K562 (cell line): ENCODE results near the gene HINT2. TPM values are rescaled to one million over a fixed set of nuclear protein-coding genes. Genes with fewer than 3 reads are reported as not detected.

ENCODE experiments used
- ARHGAP35 ChIP-seq: fragments of 450-650 bp; IDR thresholded peaks from 2 replicates; pipeline ENCODE4 v1.6.1; 2018; ENCODE audit not compliant: partially characterized antibody
- CHD4 ChIP-seq: fragments of 200-600 bp; sonication (generic); IDR thresholded peaks from 3 replicates; pipeline ENCODE4 v1.6.1; 2012; ENCODE audit warnings: low read depth, mild to moderate bottlenecking, mixed read lengths, low read length, inconsistent platforms; ENCODE audit not compliant: insufficient read depth, insufficient replicate concordance, poor library complexity, severe bottlenecking
- ESRRB ChIP-seq: fragments of 250-450 bp; sonication (Bioruptor Pico); IDR thresholded peaks from 2 replicates; pipeline ENCODE4 v1.5.0; 2020; ENCODE audit warnings: mild to moderate bottlenecking, moderate library complexity, borderline replicate concordance
- HSF4 ChIP-seq: fragments of 250-450 bp; sonication (Bioruptor Pico); IDR thresholded peaks from 2 replicates; pipeline ENCODE4 v2.1.2; 2022; ENCODE audit warnings: mild to moderate bottlenecking, moderate library complexity, borderline replicate concordance
- JUND ChIP-seq, 2 experiments: IDR thresholded peaks; 2 replicates in 1 of 2; 3 replicates in 1 of 2; pipeline ENCODE4 v1.6.1; 2011; ENCODE audit warnings: borderline replicate concordance in 2 of 2, low read depth in 2 of 2, low read length in 2 of 2, improper control_type of control experiment in 1 of 2, missing biosample characterization in 1 of 2, missing genetic modification characterization in 1 of 2, missing genetic modification reagents in 1 of 2
- NEUROD1 ChIP-seq: fragments of 150-350 bp; IDR thresholded peaks from 2 replicates; pipeline ENCODE4 v1.6.1; 2014; ENCODE audit warnings: borderline replicate concordance, low read length, low read depth; ENCODE audit not compliant: partially characterized antibody
- NFRKB ChIP-seq: fragments of 450-650 bp; IDR thresholded peaks from 2 replicates; pipeline ENCODE4 v1.6.1; 2016; ENCODE audit warnings: low read depth
- NFYB ChIP-seq: IDR thresholded peaks from 2 replicates; pipeline ENCODE4 v1.6.1; 2011; ENCODE audit warnings: mild to moderate bottlenecking, moderate library complexity; ENCODE audit not compliant: insufficient read length; ENCODE audit errors: extremely low read depth
- POLR2A ChIP-seq: fragments of 450-650 bp; conservative IDR thresholded peaks from 2 replicates; pipeline ENCODE4 v1.6.1; 2016
- TCF7 ChIP-seq: sonication (generic); IDR thresholded peaks from 2 replicates; pipeline ENCODE4 v1.6.1; 2016; ENCODE audit warnings: antibody characterized with exemption, borderline replicate concordance
- ZKSCAN1 ChIP-seq: fragments of 150-350 bp; IDR thresholded peaks from 2 replicates; pipeline ENCODE4 v1.6.1; 2016; ENCODE audit warnings: low read depth, low read length
- polyA plus RNA-seq, 8 experiments: library from polyadenylated mRNA; depleted of rRNA in 4 of 8; stranded (reverse) in 5 of 8; unstranded in 3 of 8; fragments of >200 nt; fragmentation: Nextera tagmentation in 2 of 8; fragmentation: Illumina TruSeq in 1 of 8; extraction: Ambion mirVana in 2 of 8; extraction: Trizol in 1 of 8; gene quantifications; 2 replicates each; pipeline versions ENCODE4 v1.2.1 to v1.2.3, GENCODE V29; 2011 to 2014; ENCODE audit warnings: inconsistent platforms in 1 of 8, missing spikeins in 1 of 8
- total RNA-seq, 7 experiments: library from RNA; depleted of rRNA in 6 of 7; stranded (reverse); fragments of >200 nt in 6 of 7; fragmentation: Illumina TruSeq in 2 of 7; extraction: Trizol in 2 of 7; gene quantifications; 2 replicates each; pipeline versions ENCODE4 v1.2.1 to v1.2.3, GENCODE V29; 2011 to 2021; ENCODE audit warnings: low replicate concordance in 1 of 7
- TF ChIP-seq, protein P1 (sequence below): sonication (generic); formaldehyde crosslinking; IDR thresholded peaks from 2 replicates; pipeline ENCODE4 v1.8.0; 2022; ENCODE audit warnings: mild to moderate bottlenecking, missing genetic modification reagents
- TF ChIP-seq, protein P2 (sequence below): fragments of 250-450 bp; sonication (Bioruptor Pico); IDR thresholded peaks from 2 replicates; pipeline ENCODE4 v1.9.0; 2021; ENCODE audit warnings: mild to moderate bottlenecking, inconsistent platforms
- TF ChIP-seq, protein P3 (sequence below): fragments of 250-450 bp; sonication (Bioruptor Pico); IDR thresholded peaks from 2 replicates; pipeline ENCODE4 v1.8.0; 2022; ENCODE audit warnings: inconsistent platforms, mild to moderate bottlenecking, moderate library complexity, borderline replicate concordance
- TF ChIP-seq, protein P4 (sequence below), 3 experiments: fragments of 200-800 bp in 1 of 3; sonication (Bioruptor generic) in 1 of 3; sonication (generic) in 1 of 3; formaldehyde crosslinking in 1 of 3; IDR thresholded peaks; 2 replicates each; pipeline versions ENCODE4 v1.6.1 to v1.8.0; 2016 to 2022; ENCODE audit warnings: mild to moderate bottlenecking in 2 of 3, missing compliant biosample characterization in 2 of 3, missing genetic modification characterization in 2 of 3, missing genetic modification reagents in 1 of 3

The HINT2 gene
- total and polyA plus RNA-seq, 9 of the 15 experiments (the other 6 are each of a cell fraction or from before 2014, with no cell fraction given) = 5.6 to 44.1 (median 27.9) TPM

DNA sequence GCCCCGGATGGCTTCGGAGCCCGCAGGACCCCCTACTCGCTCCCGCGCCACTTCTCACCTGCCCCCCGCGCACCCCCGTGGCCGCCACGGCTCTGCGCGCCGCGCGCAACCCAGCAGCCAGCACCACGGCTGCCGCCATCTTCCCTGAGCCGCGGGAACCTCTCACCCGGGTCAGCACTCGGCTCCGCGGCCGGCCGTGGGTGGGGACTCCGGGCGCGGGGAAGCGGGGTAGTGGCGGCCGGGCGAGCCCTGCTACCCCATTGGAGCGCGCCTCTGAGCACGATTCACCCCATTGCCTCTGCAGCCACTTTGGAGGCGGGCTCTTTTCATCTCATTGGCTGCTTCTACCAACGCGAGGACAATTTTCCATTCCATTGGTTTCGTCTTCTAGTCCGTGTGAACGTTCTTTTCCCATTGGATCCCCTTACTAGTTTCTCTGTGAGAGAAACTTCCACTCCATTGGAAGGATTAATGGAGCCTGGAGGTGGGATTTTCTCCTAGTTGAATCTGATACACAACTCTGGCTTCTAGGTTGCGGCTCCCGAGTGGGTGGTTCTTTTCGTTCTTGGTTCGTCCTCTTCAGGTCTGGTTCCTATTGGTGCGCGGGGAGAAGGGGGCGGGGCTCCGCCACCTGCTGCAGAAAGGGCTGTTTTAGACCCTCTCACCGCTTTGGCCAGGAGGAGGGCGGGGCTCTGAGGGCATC, at the start of gene HINT2 (continued):
- TF ChIP-seq, protein P1, sequence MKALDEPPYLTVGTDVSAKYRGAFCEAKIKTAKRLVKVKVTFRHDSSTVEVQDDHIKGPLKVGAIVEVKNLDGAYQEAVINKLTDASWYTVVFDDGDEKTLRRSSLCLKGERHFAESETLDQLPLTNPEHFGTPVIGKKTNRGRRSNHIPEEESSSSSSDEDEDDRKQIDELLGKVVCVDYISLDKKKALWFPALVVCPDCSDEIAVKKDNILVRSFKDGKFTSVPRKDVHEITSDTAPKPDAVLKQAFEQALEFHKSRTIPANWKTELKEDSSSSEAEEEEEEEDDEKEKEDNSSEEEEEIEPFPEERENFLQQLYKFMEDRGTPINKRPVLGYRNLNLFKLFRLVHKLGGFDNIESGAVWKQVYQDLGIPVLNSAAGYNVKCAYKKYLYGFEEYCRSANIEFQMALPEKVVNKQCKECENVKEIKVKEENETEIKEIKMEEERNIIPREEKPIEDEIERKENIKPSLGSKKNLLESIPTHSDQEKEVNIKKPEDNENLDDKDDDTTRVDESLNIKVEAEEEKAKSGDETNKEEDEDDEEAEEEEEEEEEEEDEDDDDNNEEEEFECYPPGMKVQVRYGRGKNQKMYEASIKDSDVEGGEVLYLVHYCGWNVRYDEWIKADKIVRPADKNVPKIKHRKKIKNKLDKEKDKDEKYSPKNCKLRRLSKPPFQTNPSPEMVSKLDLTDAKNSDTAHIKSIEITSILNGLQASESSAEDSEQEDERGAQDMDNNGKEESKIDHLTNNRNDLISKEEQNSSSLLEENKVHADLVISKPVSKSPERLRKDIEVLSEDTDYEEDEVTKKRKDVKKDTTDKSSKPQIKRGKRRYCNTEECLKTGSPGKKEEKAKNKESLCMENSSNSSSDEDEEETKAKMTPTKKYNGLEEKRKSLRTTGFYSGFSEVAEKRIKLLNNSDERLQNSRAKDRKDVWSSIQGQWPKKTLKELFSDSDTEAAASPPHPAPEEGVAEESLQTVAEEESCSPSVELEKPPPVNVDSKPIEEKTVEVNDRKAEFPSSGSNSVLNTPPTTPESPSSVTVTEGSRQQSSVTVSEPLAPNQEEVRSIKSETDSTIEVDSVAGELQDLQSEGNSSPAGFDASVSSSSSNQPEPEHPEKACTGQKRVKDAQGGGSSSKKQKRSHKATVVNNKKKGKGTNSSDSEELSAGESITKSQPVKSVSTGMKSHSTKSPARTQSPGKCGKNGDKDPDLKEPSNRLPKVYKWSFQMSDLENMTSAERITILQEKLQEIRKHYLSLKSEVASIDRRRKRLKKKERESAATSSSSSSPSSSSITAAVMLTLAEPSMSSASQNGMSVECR (CRISPR knock-in tag) = no peak
- TF ChIP-seq ESRRB (CRISPR knock-in tag) (no peak), ZKSCAN1 (no peak), HSF4 (CRISPR knock-in tag) (no peak), POLR2A (peak; percentile 86), NFYB (peak; percentile 81), CHD4 (no peak), ARHGAP35 (no peak), NEUROD1 (peak; percentile 85), JUND (IDR thresholded peaks at IDR 0.05; ENCODE audit: borderline replicate concordance, low read depth, low read length) (no peak), JUND (tag; IDR thresholded peaks at IDR 0.05; ENCODE audit: borderline replicate concordance, low read depth, low read length) (no peak), TCF7 (no peak), NFRKB (peak; percentile 50; the same call in 1 of the 2 replicates)
- TF ChIP-seq, protein P2, sequence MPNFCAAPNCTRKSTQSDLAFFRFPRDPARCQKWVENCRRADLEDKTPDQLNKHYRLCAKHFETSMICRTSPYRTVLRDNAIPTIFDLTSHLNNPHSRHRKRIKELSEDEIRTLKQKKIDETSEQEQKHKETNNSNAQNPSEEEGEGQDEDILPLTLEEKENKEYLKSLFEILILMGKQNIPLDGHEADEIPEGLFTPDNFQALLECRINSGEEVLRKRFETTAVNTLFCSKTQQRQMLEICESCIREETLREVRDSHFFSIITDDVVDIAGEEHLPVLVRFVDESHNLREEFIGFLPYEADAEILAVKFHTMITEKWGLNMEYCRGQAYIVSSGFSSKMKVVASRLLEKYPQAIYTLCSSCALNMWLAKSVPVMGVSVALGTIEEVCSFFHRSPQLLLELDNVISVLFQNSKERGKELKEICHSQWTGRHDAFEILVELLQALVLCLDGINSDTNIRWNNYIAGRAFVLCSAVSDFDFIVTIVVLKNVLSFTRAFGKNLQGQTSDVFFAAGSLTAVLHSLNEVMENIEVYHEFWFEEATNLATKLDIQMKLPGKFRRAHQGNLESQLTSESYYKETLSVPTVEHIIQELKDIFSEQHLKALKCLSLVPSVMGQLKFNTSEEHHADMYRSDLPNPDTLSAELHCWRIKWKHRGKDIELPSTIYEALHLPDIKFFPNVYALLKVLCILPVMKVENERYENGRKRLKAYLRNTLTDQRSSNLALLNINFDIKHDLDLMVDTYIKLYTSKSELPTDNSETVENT (CRISPR knock-in tag) = 0 out of 2 replicates have a peak, but pooled peaks have one; percentile 53
- TF ChIP-seq, protein P3, sequence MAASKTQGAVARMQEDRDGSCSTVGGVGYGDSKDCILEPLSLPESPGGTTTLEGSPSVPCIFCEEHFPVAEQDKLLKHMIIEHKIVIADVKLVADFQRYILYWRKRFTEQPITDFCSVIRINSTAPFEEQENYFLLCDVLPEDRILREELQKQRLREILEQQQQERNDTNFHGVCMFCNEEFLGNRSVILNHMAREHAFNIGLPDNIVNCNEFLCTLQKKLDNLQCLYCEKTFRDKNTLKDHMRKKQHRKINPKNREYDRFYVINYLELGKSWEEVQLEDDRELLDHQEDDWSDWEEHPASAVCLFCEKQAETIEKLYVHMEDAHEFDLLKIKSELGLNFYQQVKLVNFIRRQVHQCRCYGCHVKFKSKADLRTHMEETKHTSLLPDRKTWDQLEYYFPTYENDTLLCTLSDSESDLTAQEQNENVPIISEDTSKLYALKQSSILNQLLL (CRISPR knock-in tag) = no peak
- TF ChIP-seq, protein P4, sequence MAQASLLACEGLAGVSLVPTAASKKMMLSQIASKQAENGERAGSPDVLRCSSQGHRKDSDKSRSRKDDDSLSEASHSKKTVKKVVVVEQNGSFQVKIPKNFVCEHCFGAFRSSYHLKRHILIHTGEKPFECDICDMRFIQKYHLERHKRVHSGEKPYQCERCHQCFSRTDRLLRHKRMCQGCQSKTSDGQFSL (CRISPR knock-in tag; IDR thresholded peaks at IDR 0.05) = no peak; the same call in 1 of the 2 replicates
- TF ChIP-seq, protein P4 (tag; IDR thresholded peaks at IDR 0.05) = no peak
